Activated T-helper 1 cell treated with anti-CD3 and anti-CD28 coated beads, Interleukin-12 subunit alpha, Interleukin-12 subunit beta, Interleukin-2, Interleukin-4 antibody, amounts not matched to agents 30 ng/mL and 10 ng/mL and 1 ng/mL, durations not matched to agents 14 hours and 24 hours and 36 hours (primary cell): ENCODE measurements around the gene TMEM141. TPM values are rescaled to one million over a fixed set of nuclear protein-coding genes. Genes with fewer than 3 reads are reported as not detected.
A peak's percentile ranks its signal among the peaks of the same experiment; 100 is the strongest.
"Not testable (repeated sequence)": the region's sequence is repeated elsewhere in the genome, so short reads cannot be mapped to it uniquely, and the experiment has no call there.

Source experiments
- DNase-seq: peaks from one replicate; pipeline ENCODE4 v3.0.0; 2021; ENCODE audit warnings: low spot score
- H3K27ac Mint-ChIP-seq: one replicate; pipeline ENCODE4 v1.8.0; 2021; ENCODE audit warnings: mild to moderate bottlenecking, mixed read lengths
- H3K27me3 Mint-ChIP-seq: one replicate; pipeline ENCODE4 v1.8.0; 2022; ENCODE audit warnings: mild to moderate bottlenecking, moderate library complexity, mixed read lengths; ENCODE audit not compliant: insufficient read depth
- H3K36me3 Mint-ChIP-seq: one replicate; pipeline ENCODE4 v1.8.0; 2021; ENCODE audit warnings: low read depth, mixed read lengths
- H3K4me1 Mint-ChIP-seq: one replicate; pipeline ENCODE4 v1.8.0; 2021; ENCODE audit warnings: low read depth, mixed read lengths
- H3K4me3 Mint-ChIP-seq: one replicate; pipeline ENCODE4 v1.8.0; 2021; ENCODE audit warnings: mild to moderate bottlenecking, moderate library complexity, mixed read lengths
- H3K9me3 Mint-ChIP-seq: one replicate; pipeline ENCODE4 v1.8.0; 2021; ENCODE audit warnings: mixed read lengths
- intact Hi-C: fragments of 100-400 bp; cut with micrococcal nuclease; formaldehyde crosslinking; loops from one replicate; pipeline ENCODE4 v1.15.1; 2024
- total RNA-seq: library from RNA; stranded (reverse); gene quantifications from 2 replicates; pipeline ENCODE4 v1.2.3, GENCODE V29; 2022

Gene TMEM141
- total RNA-seq, 1 donor from 2014 or later: 37.2 TPM

DNA sequence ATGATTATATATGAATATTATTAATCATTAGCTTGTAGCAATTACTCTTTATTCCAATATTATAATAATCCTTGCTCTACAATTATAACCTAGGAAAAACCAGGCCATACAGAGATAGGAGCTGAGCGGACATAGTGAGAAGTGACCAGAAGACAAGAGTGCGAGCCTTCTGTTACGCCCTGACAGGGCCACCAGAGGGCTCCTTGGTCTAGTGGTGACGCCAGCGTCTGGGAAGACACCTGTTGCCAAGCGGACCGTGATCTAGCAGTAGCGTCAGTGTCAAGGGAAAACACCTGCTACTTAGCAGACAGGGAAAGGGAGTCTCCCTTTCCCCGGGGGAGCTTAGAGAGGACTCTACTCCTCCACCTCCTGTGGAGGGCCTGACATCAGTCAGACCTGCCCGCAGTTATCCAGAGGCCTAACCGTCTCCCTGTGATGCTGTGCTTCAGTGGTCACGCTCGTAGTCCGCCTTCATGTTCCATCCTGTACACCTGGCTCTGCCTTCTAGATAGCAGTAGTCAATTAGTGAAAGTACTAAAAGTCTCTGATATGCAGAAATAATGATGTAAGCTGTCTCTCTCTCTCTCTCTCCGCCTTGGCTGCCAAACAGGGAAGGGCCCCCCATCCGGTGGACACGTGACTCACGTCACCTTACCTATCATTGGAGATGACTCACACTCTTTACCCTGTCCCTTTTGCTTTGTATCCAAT lies 24.6 kb upstream of the TMEM141 start:
- not testable (repeated sequence) for H3K9me3 Mint-ChIP-seq, DNase-seq, H3K36me3 Mint-ChIP-seq, H3K27me3 Mint-ChIP-seq, H3K4me1 Mint-ChIP-seq
- H3K4me3 Mint-ChIP-seq: peak overlapping the region; percentile 13
- H3K27ac Mint-ChIP-seq: peak overlapping the region; percentile 10
- intact Hi-C loops: loop anchor here (1.0 kb wide), 1 partner anchor 21 kb away; no protein-coding TSS in a partner anchor

GRCh38 chr9:136769710-136770191 lies 21.4 kb upstream of the TMEM141 start:
- Mint-ChIP-seq H3K27me3 (peaks cover 8% of the 10 kb centered on the region), H3K36me3 (no peaks in the 10 kb centered on the region), H3K9me3 (peaks cover 10% of the 10 kb centered on the region), H3K4me1 (peaks cover 5% of the 10 kb centered on the region), H3K4me3 (no peak overlapping the region), H3K27ac (no peak overlapping the region)
- intact Hi-C loops: no loop called here
- no peak for DNase-seq

- Mint-ChIP-seq H3K4me3 (no peak overlapping the region), H3K27me3 (peaks cover 8% of the 10 kb centered on the region), H3K36me3 (no peaks in the 10 kb centered on the region), H3K27ac (no peak overlapping the region), H3K4me1 (peaks cover 5% of the 10 kb centered on the region), H3K9me3 (peaks cover 10% of the 10 kb centered on the region)
- no peak for DNase-seq
- intact Hi-C loops: no loop called here
These were observed 19.2 kb upstream of the TMEM141 start for GRCh38 chr9:136771907-136772415.

- H3K27ac Mint-ChIP-seq: no peak overlapping the region
- H3K4me1 Mint-ChIP-seq: peaks cover 5% of the 10 kb centered on the region
- DNase-seq: no peak
- H3K27me3 Mint-ChIP-seq: peaks cover 6% of the 10 kb centered on the region
- no peaks in the 10 kb centered on the region for H3K36me3 Mint-ChIP-seq
- H3K4me3 Mint-ChIP-seq: no peak overlapping the region
- intact Hi-C loops: no loop called here
- H3K9me3 Mint-ChIP-seq: peaks cover 10% of the 10 kb centered on the region
These were observed 17.6 kb upstream of the TMEM141 start for GRCh38 chr9:136773386-136774044.

- Mint-ChIP-seq H3K4me1 (peaks cover 5% of the 10 kb centered on the region), H3K27ac (no peak overlapping the region), H3K27me3 (peaks cover 15% of the 10 kb centered on the region), H3K9me3 (peaks cover 10% of the 10 kb centered on the region), H3K4me3 (no peak overlapping the region), H3K36me3 (no peaks in the 10 kb centered on the region)
- DNase-seq: no peak
- intact Hi-C loops: no loop called here
These were observed 16.6 kb upstream of the TMEM141 start for GRCh38 chr9:136774416-136775045.

- peaks cover 5% of the 10 kb centered on the region for H3K4me1 Mint-ChIP-seq
- no peak overlapping the region for H3K27ac Mint-ChIP-seq
- DNase-seq: no peak
- H3K27me3 Mint-ChIP-seq: peaks cover 16% of the 10 kb centered on the region
- H3K9me3 Mint-ChIP-seq: peaks cover 10% of the 10 kb centered on the region
- no peak overlapping the region for H3K4me3 Mint-ChIP-seq
- H3K36me3 Mint-ChIP-seq: no peaks in the 10 kb centered on the region
- intact Hi-C loops: no loop called here
These were observed 16.0 kb upstream of the TMEM141 start for GRCh38 chr9:136775191-136775590.

DNA sequence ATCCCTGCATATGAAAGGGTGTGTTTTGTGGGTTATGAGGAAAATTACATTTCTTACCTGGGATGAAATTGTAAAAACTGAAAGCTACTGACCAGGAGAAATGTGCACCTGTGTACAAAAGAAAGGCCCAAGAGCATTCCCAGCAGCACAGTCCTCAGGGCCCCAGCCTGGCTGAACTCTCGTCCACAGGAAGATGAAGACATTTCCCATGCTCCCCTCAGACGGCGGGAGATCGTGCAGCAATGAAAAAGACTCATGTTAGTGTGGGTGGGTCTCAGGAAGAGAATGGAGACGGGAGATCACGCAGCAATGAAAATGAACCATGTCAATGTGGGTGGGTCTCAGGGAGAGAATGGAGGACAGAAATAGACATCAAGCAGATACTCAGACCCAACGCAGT lies 14.2 kb upstream of the TMEM141 start:
- Mint-ChIP-seq H3K36me3 (no peaks in the 10 kb centered on the region), H3K9me3 (peaks cover 10% of the 10 kb centered on the region), H3K27ac (no peak overlapping the region), H3K4me3 (no peak overlapping the region), H3K4me1 (peaks cover 5% of the 10 kb centered on the region), H3K27me3 (peaks cover 27% of the 10 kb centered on the region)
- intact Hi-C loops: no loop called here
- no peak for DNase-seq

DNA sequence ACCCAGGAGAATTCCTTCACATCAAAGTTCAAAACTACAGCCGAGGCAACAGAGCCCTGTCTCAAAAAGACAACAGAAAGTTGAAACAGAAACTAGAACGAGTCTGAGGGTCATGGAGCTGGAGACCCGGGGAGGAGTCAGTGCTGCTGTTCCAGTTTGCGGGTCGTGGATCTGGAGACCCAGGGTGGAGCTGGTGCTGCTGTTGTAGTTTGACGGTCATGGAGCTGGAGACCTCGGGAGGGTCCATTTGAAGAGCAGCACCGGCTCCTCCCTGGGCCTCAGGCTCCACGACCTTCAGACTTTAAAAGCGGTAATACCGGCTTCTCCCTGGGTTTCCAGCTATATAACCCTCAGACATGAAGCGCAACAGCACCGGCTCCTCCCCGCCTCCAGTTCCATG lies 13.8 kb upstream of the TMEM141 start:
- no peak overlapping the region for H3K4me3 Mint-ChIP-seq
- intact Hi-C loops: no loop called here
- peaks cover 5% of the 10 kb centered on the region for H3K4me1 Mint-ChIP-seq
- H3K27ac Mint-ChIP-seq: no peak overlapping the region
- H3K36me3 Mint-ChIP-seq: no peaks in the 10 kb centered on the region
- no peak for DNase-seq
- H3K9me3 Mint-ChIP-seq: peaks cover 10% of the 10 kb centered on the region
- H3K27me3 Mint-ChIP-seq: peaks cover 29% of the 10 kb centered on the region

GRCh38 chr9:136779808-136780207 lies 11.3 kb upstream of the TMEM141 start:
- no peaks in the 10 kb centered on the region for H3K36me3 Mint-ChIP-seq
- intact Hi-C loops: no loop called here
- H3K27me3 Mint-ChIP-seq: peaks cover 28% of the 10 kb centered on the region

GRCh38 chr9:136782452-136782851 lies 8.7 kb upstream of the TMEM141 start:
- Mint-ChIP-seq H3K4me1 (peaks cover 2% of the 10 kb centered on the region), H3K27me3 (peaks cover 34% of the 10 kb centered on the region), H3K36me3 (no peaks in the 10 kb centered on the region), H3K27ac (no peak overlapping the region), H3K9me3 (no peaks in the 10 kb centered on the region), H3K4me3 (no peak overlapping the region)
- intact Hi-C loops: no loop called here
- no peak for DNase-seq

More at GRCh38 chr9:136779808-136780207, 11.3 kb upstream of the TMEM141 start:
- no peaks in the 10 kb centered on the region for H3K9me3 Mint-ChIP-seq
- no peak for DNase-seq
- no peak overlapping the region for H3K27ac Mint-ChIP-seq
- no peaks in the 10 kb centered on the region for H3K4me1 Mint-ChIP-seq
- H3K4me3 Mint-ChIP-seq: no peak overlapping the region

GRCh38 chr9:136784249-136784996 lies 6.7 kb upstream of the TMEM141 start:
- intact Hi-C loops: no loop called here
- Mint-ChIP-seq H3K9me3 (no peaks in the 10 kb centered on the region), H3K4me1 (peaks cover 17% of the 10 kb centered on the region), H3K4me3 (no peak overlapping the region), H3K27me3 (peaks cover 21% of the 10 kb centered on the region), H3K27ac (no peak overlapping the region), H3K36me3 (no peaks in the 10 kb centered on the region)
- no peak for DNase-seq

DNA sequence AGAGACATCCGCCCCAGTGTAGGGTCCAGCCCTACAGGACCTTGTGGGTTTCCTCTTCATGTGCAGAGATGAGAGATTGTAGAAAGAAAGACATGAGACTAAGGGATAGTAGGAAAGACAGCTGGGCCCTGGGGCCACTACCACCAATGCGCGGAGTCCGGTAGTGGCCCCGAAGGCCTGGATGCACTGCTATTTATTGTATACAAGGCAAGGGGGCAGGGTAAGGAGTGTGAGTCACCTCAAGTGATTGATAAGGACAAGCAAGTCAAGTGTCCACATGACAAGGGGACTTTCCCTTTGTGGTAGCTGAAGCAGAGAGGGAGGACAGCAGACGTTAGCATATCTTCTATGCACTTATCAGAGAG lies 6.2 kb upstream of the TMEM141 start:
- Mint-ChIP-seq H3K9me3 (no peaks in the 10 kb centered on the region), H3K27me3 (peaks cover 21% of the 10 kb centered on the region), H3K4me1 (peaks cover 17% of the 10 kb centered on the region), H3K4me3 (no peak overlapping the region), H3K27ac (no peak overlapping the region), H3K36me3 (no peaks in the 10 kb centered on the region)
- intact Hi-C loops: no loop called here
- DNase-seq: no peak
